ENCODE data around the gene PARM1. TPM values are rescaled to one million over a fixed set of nuclear protein-coding genes. Genes with fewer than 3 reads are reported as not detected.
"Not testable (repeated sequence)": the region's sequence is repeated elsewhere in the genome, so short reads cannot be mapped to it uniquely, and the experiment has no call there.

Gene PARM1
- total RNA-seq, 1 donor from 2014 or later, result 78.0 TPM

GRCh38 chr4:74983253-74983635 lies 50.3 kb downstream of the PARM1 start:
- Histone ChIP-seq H3K27me3 (no peaks in the 10 kb centered on the region), H3K4me3 (no peak overlapping the region), H3K27ac (no peak overlapping the region), H3K9me3 (no peaks in the 10 kb centered on the region), H3K4me1 (no peaks in the 10 kb centered on the region), H3K36me3 (no peaks in the 10 kb centered on the region)
- no peak for TF ChIP-seq CTCF (IDR thresholded peaks at IDR 0.05)
- DNase-seq, result no peak
- intact Hi-C loops (cut with DNase I), result no loop called here
- ATAC-seq, result no peak

GRCh38 chr4:74990276-74990875 lies 57.5 kb downstream of the PARM1 start:
- H3K27ac ChIP-seq, result no peak overlapping the region
- H3K36me3 ChIP-seq, result no peaks in the 10 kb centered on the region
- TF ChIP-seq CTCF (IDR thresholded peaks at IDR 0.05), result no peak
- H3K4me3 ChIP-seq, result no peak overlapping the region
- no peaks in the 10 kb centered on the region for H3K4me1 ChIP-seq
- no peak for DNase-seq
- intact Hi-C loops (cut with DNase I), result no loop called here
- no peaks in the 10 kb centered on the region for H3K9me3 ChIP-seq
- H3K27me3 ChIP-seq, result no peaks in the 10 kb centered on the region
- no peak for ATAC-seq

- H3K27me3 ChIP-seq; H3K36me3 ChIP-seq; intact Hi-C loops (cut with DNase I); H3K4me3 ChIP-seq; H3K27ac ChIP-seq; H3K9me3 ChIP-seq; H3K4me1 ChIP-seq; ATAC-seq; DNase-seq: not testable (repeated sequence)
Measured at GRCh38 chr4:74994436-74994835, 61.5 kb downstream of the PARM1 start.

GRCh38 chr4:74996996-74997395 lies 64.1 kb downstream of the PARM1 start:
- Histone ChIP-seq H3K36me3 (no peaks in the 10 kb centered on the region), H3K4me1 (no peaks in the 10 kb centered on the region), H3K27me3 (no peaks in the 10 kb centered on the region), H3K9me3 (no peaks in the 10 kb centered on the region), H3K4me3 (no peak overlapping the region), H3K27ac (no peak overlapping the region)
- no peak for TF ChIP-seq CTCF (IDR thresholded peaks at IDR 0.05)
- DNase-seq (no peak), ATAC-seq (peak; percentile 20)
- intact Hi-C loops (cut with DNase I), result no loop called here

- no peak for TF ChIP-seq CTCF (IDR thresholded peaks at IDR 0.05)
- no peak for ATAC-seq
- no peak for DNase-seq
Measured at GRCh38 chr4:74997948-74998729, 65.2 kb downstream of the PARM1 start.

GRCh38 chr4:74999714-75000309 lies 66.9 kb downstream of the PARM1 start:
- Histone ChIP-seq H3K27me3 (no peaks in the 10 kb centered on the region), H3K4me3 (no peak overlapping the region), H3K9me3 (no peaks in the 10 kb centered on the region), H3K36me3 (no peaks in the 10 kb centered on the region), H3K27ac (no peak overlapping the region), H3K4me1 (no peaks in the 10 kb centered on the region)
- no peak for TF ChIP-seq CTCF (IDR thresholded peaks at IDR 0.05)
- ATAC-seq (no peak), DNase-seq (no peak)
- intact Hi-C loops (cut with DNase I), result no loop called here

More at GRCh38 chr4:74997948-74998729, 65.2 kb downstream of the PARM1 start:
- no peaks in the 10 kb centered on the region for H3K9me3 ChIP-seq
- intact Hi-C loops (cut with DNase I), result no loop called here
- H3K27me3 ChIP-seq, result no peaks in the 10 kb centered on the region
- H3K36me3 ChIP-seq, result no peaks in the 10 kb centered on the region
- H3K4me3 ChIP-seq, result no peak overlapping the region
- no peaks in the 10 kb centered on the region for H3K4me1 ChIP-seq
- H3K27ac ChIP-seq, result no peak overlapping the region
